Superior temporal gyrus (tissue), 1 donor: ENCODE measurements around the gene GNA12.
"Not testable (repeated sequence)": the region's sequence is repeated elsewhere in the genome, so short reads cannot be mapped to it uniquely, and the experiment has no call there.

Experiments
- DNase-seq: peaks from one replicate; pipeline ENCODE4 v3.0.0-alpha.2; 2016; ENCODE audit errors: extremely low spot score

Gene GNA12

GRCh38 chr7:2728316-2729030 is 115.6 kb downstream of the GNA12 start:
- DNase-seq = no peak

- not testable (repeated sequence) for DNase-seq
Measured at GRCh38 chr7:2727206-2727605, 116.9 kb downstream of the GNA12 start.

GRCh38 chr7:2726316-2727018 is 117.6 kb downstream of the GNA12 start:
- no peak for DNase-seq

- DNase-seq = no peak
Measured at GRCh38 chr7:2725178-2726105, 118.7 kb downstream of the GNA12 start.

- DNase-seq = no peak
Measured at GRCh38 chr7:2724453-2725177, 119.5 kb downstream of the GNA12 start.

- not testable (repeated sequence) for DNase-seq
Measured at GRCh38 chr7:2724036-2724435, 120.1 kb downstream of the GNA12 start.

GRCh38 chr7:2723138-2723850 is 120.8 kb downstream of the GNA12 start:
- DNase-seq = no peak

GRCh38 chr7:2722591-2722990 is 121.5 kb downstream of the GNA12 start:
- DNase-seq = no peak

- DNase-seq = no peak
Measured at GRCh38 chr7:2721842-2722241, 122.3 kb downstream of the GNA12 start.

- DNase-seq = no peak
Measured at GRCh38 chr7:2720024-2720423, 124.1 kb downstream of the GNA12 start.

GRCh38 chr7:2719007-2719406 is 125.1 kb downstream of the GNA12 start:
- no peak for DNase-seq

- DNase-seq = no peak
Measured at GRCh38 chr7:2718296-2718965, 125.7 kb downstream of the GNA12 start.

GRCh38 chr7:2717293-2718261 is 126.5 kb downstream of the GNA12 start:
- DNase-seq = no peak

GRCh38 chr7:2716906-2717292 is 127.2 kb downstream of the GNA12 start:
- no peak for DNase-seq

GRCh38 chr7:2716488-2716887 is 127.6 kb downstream of the GNA12 start:
- DNase-seq = no peak

GRCh38 chr7:2715341-2716231 is 128.5 kb downstream of the GNA12 start:
- DNase-seq = no peak

GRCh38 chr7:2714636-2715035 is 129.5 kb downstream of the GNA12 start:
- DNase-seq = no peak

GRCh38 chr7:2713978-2714377 is 130.1 kb downstream of the GNA12 start:
- no peak for DNase-seq
